ENCODE data around the gene PIEZO1. TPM values are rescaled to one million over a fixed set of nuclear protein-coding genes. Genes with fewer than 3 reads are reported as not detected.
A peak's percentile ranks its signal among the peaks of the same experiment; 100 is the strongest.

PIEZO1 gene
- total RNA-seq, 1 experiment from 2014 or later = 71.1 TPM

DNA sequence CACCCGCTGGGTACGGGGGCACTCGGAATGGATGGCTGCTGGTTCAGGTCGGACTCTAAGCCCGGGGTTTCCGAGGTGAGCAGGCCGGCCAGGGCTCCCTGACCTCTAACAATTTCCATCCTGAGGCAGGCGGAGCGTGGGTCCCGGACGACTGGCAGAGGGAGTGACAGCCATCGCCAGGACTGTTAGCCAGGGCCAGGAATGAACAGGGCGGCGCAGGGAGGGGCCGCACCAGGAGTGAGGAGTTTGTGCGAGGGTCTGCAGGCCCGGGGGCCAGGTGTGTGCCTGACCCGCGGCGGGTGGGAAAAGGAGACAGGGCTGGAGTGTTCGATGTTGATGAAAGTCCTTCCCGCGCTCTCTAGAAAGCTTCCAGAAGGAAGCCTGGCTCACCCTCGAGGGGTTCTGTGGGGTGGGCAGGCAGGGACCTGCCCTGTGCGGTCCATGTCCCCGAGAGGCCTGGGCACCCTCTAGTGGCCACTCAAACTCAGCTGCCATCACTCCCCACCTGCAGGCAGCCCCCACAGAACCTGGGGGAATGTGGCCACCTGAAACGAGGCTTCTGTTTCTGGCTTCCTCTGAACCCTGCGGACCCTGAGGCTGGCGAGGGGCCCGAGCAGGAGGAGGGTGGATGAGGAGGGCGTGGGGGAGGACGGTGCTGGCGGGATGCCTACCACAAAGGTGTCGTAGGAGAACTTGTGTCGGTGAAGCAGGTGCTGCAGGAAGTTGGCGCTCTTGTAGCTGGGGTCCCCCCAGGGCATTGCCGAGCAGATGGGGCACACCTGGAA, 87.0 kb downstream of the PIEZO1 start:
- DNase-seq = peak; percentile 59
- WGBS (ENCODE audit: extremely low coverage, insufficient read length, low lambda C conversion rate) = no CpG with 5 or more reads among the region's 37 CpGs

More for the DNA sequence above, 87.0 kb downstream of the PIEZO1 start:
- no peaks in the 10 kb centered on the region for H3K9me3 Mint-ChIP-seq
- no peak overlapping the region for H3K4me3 Mint-ChIP-seq
- Histone ChIP-seq H2BK120ac (ENCODE audit: low read depth, low read length, poor library complexity, severe bottlenecking) (no peak overlapping the region), H2BK20ac (ENCODE audit: low read depth, low read length, poor library complexity, severe bottlenecking) (no peak overlapping the region), H2AK5ac (ENCODE audit: insufficient read length, low read length) (no peak overlapping the region), H2BK15ac (ENCODE audit: low read depth, low read length) (no peak overlapping the region), H3K9me3 (ENCODE audit: control insufficient read depth, low read depth, low read length) (no peaks in the 10 kb centered on the region), H3K56ac (ENCODE audit: insufficient read length, low read depth, low read length) (no peak overlapping the region), H3K79me1 (ENCODE audit: insufficient read depth, low read depth, low read length, poor library complexity, severe bottlenecking) (peaks cover 3% of the 10 kb centered on the region), H3K23ac (ENCODE audit: insufficient read length, low read depth, low read length) (no peak overlapping the region), H2AFZ (ENCODE audit: low read length) (no peak overlapping the region), H4K5ac (ENCODE audit: insufficient read length, low read depth, low read length) (no peak overlapping the region), H3K9ac (ENCODE audit: extremely low read depth, insufficient read length, low read length) (no peak overlapping the region), H3K18ac (ENCODE audit: insufficient read length, low read depth, low read length) (no peak overlapping the region), H3K14ac (ENCODE audit: insufficient read depth, low read length) (no peak overlapping the region), H3K27me3 (ENCODE audit: insufficient read depth, low read length) (no peaks in the 10 kb centered on the region), H3K79me2 (ENCODE audit: insufficient read depth, low read length) (no peaks in the 10 kb centered on the region), H3K4me1 (ENCODE audit: insufficient read depth, low read length) (no peaks in the 10 kb centered on the region), H3K23me2 (ENCODE audit: insufficient read length, low read depth, low read length, poor library complexity, severe bottlenecking) (peaks cover 3% of the 10 kb centered on the region), H3K27ac (ENCODE audit: insufficient read length, low read depth, low read length) (no peak overlapping the region), H3K4ac (ENCODE audit: low read depth, low read length) (no peak overlapping the region), H4K8ac (replicated peaks; ENCODE audit: insufficient read length, low read depth, low read length) (no peak overlapping the region), H4K91ac (ENCODE audit: insufficient read length, low read depth, low read length) (no peak overlapping the region), H4K20me1 (ENCODE audit: control insufficient read depth, insufficient read depth, insufficient read length) (no peaks in the 10 kb centered on the region), H2BK12ac (ENCODE audit: insufficient read length, low read depth, low read length) (no peak overlapping the region), H3K4me2 (ENCODE audit: insufficient read depth, insufficient read length, low read length) (no peak overlapping the region), H3T11ph (ENCODE audit: low read length) (no peak overlapping the region), H2BK5ac (ENCODE audit: insufficient read length, low read length) (no peak overlapping the region)
- H3K27ac Mint-ChIP-seq = no peak overlapping the region
- peaks cover 2 to 15% (median 14%) of the 10 kb centered on the region in 3 experiments; a peak in 5 of 7 replicates for H3K36me3 Mint-ChIP-seq (ENCODE audit: insufficient read depth in 1 of 3, low read depth in 3 of 3)
- TF ChIP-seq, protein P1, sequence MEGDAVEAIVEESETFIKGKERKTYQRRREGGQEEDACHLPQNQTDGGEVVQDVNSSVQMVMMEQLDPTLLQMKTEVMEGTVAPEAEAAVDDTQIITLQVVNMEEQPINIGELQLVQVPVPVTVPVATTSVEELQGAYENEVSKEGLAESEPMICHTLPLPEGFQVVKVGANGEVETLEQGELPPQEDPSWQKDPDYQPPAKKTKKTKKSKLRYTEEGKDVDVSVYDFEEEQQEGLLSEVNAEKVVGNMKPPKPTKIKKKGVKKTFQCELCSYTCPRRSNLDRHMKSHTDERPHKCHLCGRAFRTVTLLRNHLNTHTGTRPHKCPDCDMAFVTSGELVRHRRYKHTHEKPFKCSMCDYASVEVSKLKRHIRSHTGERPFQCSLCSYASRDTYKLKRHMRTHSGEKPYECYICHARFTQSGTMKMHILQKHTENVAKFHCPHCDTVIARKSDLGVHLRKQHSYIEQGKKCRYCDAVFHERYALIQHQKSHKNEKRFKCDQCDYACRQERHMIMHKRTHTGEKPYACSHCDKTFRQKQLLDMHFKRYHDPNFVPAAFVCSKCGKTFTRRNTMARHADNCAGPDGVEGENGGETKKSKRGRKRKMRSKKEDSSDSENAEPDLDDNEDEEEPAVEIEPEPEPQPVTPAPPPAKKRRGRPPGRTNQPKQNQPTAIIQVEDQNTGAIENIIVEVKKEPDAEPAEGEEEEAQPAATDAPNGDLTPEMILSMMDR (conservative IDR thresholded peaks at IDR 0.05) = peak; percentile 64
- no peaks in the 10 kb centered on the region for H3K4me1 Mint-ChIP-seq
- no peaks in the 10 kb centered on the region for H3K27me3 Mint-ChIP-seq (ENCODE audit: low read depth)
